Sciatic nerve (tissue), 2 donors: ENCODE results near the gene POLE4. TPM values are rescaled to one million over a fixed set of nuclear protein-coding genes. Genes with fewer than 3 reads are reported as not detected.

Experiments used
- ATAC-seq: fragments of 200-7000 bp; cut with Tn5 transposase; one replicate; pipeline ENCODE4 v1.9.1; 2020; ENCODE audit warnings: mild to moderate bottlenecking, moderate library complexity
- DNase-seq: peaks from one replicate; pipeline ENCODE4 v3.0.0-alpha.2; 2020; ENCODE audit warnings: low spot score
- intact Hi-C: fragments of 100-400 bp; cut with DNase I; formaldehyde crosslinking; loops from one replicate; pipeline ENCODE4 v1.14.2; 2022
- total RNA-seq: library from RNA; stranded (reverse); fragmentation: NEBNext Ultra II Directional; extraction: Animal tissue kit (Norgen Biotek cat#: 25700); gene quantifications from one replicate; pipeline ENCODE4 v1.2.1, GENCODE V29; 2021
- donor health status: DM: no; HTN: no; CAD: no.
- donor health status: DM: no; HTN: no; CAD: no.

POLE4 gene
- total RNA-seq, 1 donor from 2014 or later: 42.0 TPM

- intact Hi-C loops: no loop called here
- DNase-seq (no peak), ATAC-seq (no peak)
Measured at GRCh38 chr2:74982577-74982976, 24.1 kb downstream of the POLE4 start.

- ATAC-seq (no peak), DNase-seq (no peak)
- intact Hi-C loops: no loop called here
Measured at GRCh38 chr2:74983631-74984392, 25.4 kb downstream of the POLE4 start.

GRCh38 chr2:74984947-74985637 lies 26.6 kb downstream of the POLE4 start:
- intact Hi-C loops: no loop called here
- ATAC-seq (no peak), DNase-seq (no peak)

GRCh38 chr2:74985978-74986609 lies 27.7 kb downstream of the POLE4 start:
- no peak for DNase-seq
- ATAC-seq: no peak
- intact Hi-C loops: no loop called here

GRCh38 chr2:74991977-74992376 lies 33.5 kb downstream of the POLE4 start:
- intact Hi-C loops: no loop called here
- DNase-seq (no peak), ATAC-seq (no peak)

GRCh38 chr2:74999468-74999867 lies 41.0 kb downstream of the POLE4 start:
- intact Hi-C loops: no loop called here
- DNase-seq (no peak), ATAC-seq (no peak)

GRCh38 chr2:75002007-75002406 lies 43.6 kb downstream of the POLE4 start:
- no peak for ATAC-seq
- no peak for DNase-seq
- intact Hi-C loops: no loop called here

GRCh38 chr2:75003276-75003675 lies 44.8 kb downstream of the POLE4 start:
- ATAC-seq (no peak), DNase-seq (no peak)
- intact Hi-C loops: no loop called here

- intact Hi-C loops: no loop called here
- DNase-seq (no peak), ATAC-seq (no peak)
Measured at GRCh38 chr2:75003773-75004172, 45.3 kb downstream of the POLE4 start.

- DNase-seq (no peak), ATAC-seq (no peak)
- intact Hi-C loops: no loop called here
Measured at GRCh38 chr2:75006041-75006440, 47.6 kb downstream of the POLE4 start.

- DNase-seq (no peak), ATAC-seq (no peak)
- intact Hi-C loops: no loop called here
Measured at GRCh38 chr2:75007061-75007460, 48.6 kb downstream of the POLE4 start.

GRCh38 chr2:75007819-75008218 lies 49.4 kb downstream of the POLE4 start:
- ATAC-seq (no peak), DNase-seq (no peak)
- intact Hi-C loops: no loop called here

GRCh38 chr2:75010571-75010970 lies 52.1 kb downstream of the POLE4 start:
- intact Hi-C loops: no loop called here
- no peak for DNase-seq
- ATAC-seq: no peak

GRCh38 chr2:75012080-75012479 lies 53.6 kb downstream of the POLE4 start:
- no peak for ATAC-seq
- intact Hi-C loops: no loop called here
- no peak for DNase-seq

- ATAC-seq (peak; percentile 65), DNase-seq (no peak)
- intact Hi-C loops: no loop called here
Measured at GRCh38 chr2:75018162-75018561, 59.7 kb downstream of the POLE4 start.

Other genes starting within 250 kb of the POLE4 start
- gene HK2, start 124.5 kb upstream of the POLE4 start, total RNA-seq: 15.7 TPM
- gene TACR1, start 240.9 kb downstream of the POLE4 start, total RNA-seq: 9.7 TPM